T-helper 9 cell (primary cell): ENCODE measurements around the gene MDK.
A peak's percentile ranks its signal among the peaks of the same experiment; 100 is the strongest.

Source experiments
- DNase-seq: peaks from one replicate; pipeline ENCODE4 v3.0.0-alpha.2; 2020

MDK gene

DNA sequence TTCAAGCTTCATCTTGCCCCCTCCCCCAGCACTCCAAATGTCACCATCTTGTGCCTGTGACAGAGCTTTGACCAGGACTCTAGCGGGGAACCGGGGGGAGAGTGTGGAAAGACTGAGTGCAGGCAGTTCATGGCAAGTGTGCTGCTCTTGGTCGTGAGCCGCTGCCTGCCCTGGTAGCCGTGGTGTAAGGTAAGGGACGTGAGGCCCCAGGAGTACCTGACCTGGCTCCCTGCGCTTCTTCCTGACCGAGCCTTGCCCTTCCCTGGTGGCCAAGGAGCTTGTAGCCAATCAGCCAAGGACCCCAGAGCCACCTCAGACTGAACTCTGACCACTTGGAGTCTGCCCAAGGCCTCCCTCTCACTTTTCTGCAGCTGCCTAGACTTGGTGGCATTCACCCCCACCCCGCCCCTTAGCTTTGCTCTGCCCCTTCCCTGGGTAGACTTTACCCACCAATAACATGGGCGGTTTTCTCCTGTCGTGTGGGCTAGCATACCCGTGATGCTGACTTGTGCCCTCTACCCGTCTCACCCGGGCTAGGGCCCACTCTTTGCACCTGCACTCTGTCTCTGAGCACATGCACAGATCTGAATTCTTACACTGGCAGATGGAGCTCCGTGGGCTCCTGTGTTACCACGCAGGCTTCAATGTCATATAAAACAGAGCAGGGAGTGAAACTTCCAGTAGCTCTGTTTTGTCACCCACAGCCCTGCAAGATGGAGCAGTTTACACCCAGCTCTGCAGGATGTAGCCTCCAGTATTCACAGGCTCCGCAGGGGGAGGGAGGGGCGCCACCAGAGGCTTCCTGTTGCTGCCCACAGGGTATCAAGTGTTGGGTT is 32.7 kb upstream of the MDK start:
- no peak for DNase-seq

GRCh38 chr11:46350695-46351094 is 30.8 kb upstream of the MDK start:
- no peak for DNase-seq

DNA sequence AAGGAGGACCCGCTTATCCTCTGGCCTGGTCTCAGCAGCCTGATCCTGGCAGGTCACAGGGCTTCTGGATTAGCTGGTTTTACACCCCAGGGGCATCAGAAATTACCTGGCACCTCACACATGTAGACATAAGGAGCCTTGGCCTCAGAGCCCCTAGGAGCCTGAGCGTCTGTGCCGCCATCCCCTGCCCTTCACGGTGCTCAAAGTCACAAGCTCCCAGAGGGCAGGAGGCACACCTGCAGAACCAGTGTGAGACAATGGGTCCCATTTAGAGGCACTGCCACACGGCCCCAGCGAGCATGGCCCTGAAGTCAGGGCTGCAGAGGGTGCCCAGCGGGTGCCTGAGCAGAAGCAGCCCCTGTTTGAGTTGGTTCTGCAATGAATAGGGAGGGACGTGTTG is 30.3 kb upstream of the MDK start:
- DNase-seq = no peak

DNA sequence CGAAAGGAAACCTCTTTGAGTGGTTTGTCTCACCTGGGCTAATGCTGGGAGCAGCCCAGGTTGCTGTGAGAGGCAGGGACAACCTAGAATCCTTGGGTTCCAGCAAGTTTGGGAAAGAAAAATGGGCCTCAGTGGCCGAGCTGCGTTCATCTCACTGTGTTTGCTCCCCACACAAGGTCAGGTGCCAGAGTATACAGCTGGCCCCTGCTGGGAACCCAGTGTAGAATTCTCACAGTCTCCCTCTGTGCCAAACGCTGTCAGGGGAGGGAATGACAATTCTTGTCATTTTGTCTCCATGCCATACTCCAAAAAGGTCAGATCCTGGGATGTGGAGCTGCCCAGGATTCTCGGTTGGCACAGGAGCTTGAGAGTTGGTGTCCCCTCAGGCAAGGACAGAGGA is 29.9 kb upstream of the MDK start:
- no peak for DNase-seq

DNA sequence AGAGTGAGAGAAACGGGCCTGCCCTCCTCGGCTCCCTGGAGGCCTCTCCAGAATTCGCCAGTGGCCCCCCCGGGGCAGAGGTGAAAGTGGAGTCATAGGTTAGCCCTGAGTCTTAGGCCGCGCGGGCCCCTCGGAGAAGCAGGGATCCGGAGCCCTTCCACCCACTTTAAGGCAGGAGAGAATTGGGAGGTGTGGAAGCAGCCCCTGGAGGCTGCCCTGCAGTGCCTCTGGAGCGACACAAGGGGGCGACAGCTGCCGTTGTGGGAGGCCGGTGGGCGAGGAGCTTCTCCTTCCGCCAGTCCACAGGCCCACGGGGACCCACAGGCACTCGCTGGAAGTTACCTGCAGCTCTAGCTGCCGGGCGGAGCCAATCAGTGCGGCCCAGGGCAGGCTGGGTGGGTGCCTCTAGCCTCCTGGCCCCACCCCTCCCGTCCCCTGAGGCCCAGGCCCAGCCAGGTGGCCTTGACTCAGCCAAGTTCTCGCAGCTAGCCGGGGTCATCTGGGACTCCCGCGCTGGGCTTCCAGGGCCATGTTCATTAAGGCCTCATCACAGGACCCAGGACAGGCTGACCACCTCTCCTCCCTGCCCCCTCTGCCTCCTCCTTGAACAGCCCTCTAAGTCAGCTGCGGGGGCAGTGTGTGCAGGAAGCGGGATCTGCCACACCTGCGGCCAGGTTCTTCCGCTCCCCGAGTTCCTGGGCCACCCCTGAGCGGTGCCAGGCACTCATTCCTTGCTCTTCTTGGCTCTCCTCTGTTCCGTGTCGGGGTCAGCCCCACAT is 29.2 kb upstream of the MDK start:
- DNase-seq = peak; percentile 76

- DNase-seq = no peak
Observed at GRCh38 chr11:46353698-46354097, 27.8 kb upstream of the MDK start.

DNA sequence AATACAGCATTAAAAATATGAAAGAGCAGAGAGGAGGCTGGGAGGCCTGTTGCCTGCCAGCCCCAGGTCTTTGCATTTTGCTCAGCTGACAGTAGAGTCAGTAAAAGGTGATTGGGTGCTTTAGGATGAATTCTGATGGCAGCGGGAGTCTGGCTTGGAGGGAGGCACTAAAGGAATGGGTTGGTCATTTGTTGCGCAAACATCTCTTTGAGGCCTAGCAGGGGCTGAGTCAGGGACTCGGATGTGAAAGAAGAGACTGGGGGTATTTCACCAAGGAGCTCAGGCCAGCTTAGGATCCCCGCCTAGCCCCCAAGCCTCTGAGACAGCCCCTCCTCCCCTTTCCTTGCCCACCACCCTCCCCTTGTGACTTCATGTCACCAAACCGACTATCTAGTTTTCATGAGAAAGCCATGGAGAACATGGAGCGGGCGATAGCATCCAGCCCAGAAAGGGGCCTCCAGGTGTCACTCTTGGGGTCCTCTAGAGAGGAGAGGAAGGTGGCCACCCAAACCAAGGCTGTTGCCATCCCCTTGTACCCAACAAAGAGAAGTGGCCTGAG is 24.5 kb upstream of the MDK start:
- no peak for DNase-seq

GRCh38 chr11:46357483-46357936 is 24.0 kb upstream of the MDK start:
- DNase-seq = no peak

DNA sequence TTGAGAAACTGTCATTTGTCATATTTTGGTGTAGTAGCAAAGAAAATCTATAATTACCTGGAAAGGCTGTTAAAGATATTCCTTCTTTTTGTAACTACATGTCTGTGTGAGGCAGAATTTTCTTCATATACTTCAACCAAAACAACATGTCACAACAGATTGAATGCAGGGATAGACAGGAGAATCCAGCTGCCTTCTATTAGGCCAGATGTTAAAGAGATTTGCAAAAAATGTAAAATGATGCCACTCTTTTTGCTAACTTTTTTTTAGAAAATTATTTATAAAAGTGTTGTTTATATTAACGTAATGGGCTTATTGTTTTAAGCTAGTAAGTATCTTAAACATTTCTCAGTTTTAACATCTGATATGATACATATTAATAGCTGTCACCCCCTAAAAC is 21.5 kb upstream of the MDK start:
- DNase-seq = no peak

- no peak for DNase-seq
Observed at GRCh38 chr11:46360878-46361277, 20.6 kb upstream of the MDK start.

DNA sequence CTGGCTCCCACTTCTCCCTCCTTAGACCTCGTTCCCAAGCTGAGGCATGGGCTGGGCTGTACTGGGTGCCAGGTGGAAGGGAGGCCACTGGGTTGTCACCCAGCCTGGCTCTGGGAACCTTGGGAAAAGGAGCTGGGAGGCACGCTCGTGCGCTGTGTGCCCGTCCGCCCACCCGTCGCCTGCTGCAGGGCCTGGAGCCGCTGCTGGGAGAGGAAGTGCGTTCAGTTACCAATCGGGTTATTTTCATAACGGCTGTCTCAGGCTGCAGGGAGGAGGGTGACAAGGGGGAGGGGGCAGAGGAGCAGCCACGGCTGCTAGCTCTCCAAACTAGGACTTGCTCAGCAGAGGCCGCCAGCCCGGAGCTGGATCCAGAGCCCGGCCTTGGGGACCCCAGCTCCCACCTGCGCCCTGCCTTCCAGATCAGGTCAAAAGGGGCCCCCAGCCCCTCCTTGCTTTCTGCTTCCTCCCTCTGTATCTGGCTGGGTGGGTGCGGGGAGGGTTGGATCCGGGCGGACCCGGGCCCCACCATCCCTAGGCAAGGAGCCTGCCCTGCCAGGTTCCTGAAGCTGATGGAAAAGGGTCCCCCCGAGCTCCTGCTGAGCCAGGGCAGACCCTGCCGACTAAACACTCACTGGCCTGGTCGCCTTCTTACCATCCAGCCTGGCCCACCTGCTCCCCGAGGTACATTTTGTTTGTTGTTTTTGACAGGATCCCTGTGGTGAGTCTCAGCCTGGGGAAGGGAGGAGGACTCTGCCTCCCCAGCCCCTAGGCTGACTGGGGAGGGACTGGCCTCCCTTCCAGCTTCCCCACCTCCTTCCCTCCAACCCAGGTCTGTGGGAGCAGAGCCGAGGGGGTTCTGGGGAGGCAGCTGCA is 19.9 kb upstream of the MDK start:
- DNase-seq = no peak

DNA sequence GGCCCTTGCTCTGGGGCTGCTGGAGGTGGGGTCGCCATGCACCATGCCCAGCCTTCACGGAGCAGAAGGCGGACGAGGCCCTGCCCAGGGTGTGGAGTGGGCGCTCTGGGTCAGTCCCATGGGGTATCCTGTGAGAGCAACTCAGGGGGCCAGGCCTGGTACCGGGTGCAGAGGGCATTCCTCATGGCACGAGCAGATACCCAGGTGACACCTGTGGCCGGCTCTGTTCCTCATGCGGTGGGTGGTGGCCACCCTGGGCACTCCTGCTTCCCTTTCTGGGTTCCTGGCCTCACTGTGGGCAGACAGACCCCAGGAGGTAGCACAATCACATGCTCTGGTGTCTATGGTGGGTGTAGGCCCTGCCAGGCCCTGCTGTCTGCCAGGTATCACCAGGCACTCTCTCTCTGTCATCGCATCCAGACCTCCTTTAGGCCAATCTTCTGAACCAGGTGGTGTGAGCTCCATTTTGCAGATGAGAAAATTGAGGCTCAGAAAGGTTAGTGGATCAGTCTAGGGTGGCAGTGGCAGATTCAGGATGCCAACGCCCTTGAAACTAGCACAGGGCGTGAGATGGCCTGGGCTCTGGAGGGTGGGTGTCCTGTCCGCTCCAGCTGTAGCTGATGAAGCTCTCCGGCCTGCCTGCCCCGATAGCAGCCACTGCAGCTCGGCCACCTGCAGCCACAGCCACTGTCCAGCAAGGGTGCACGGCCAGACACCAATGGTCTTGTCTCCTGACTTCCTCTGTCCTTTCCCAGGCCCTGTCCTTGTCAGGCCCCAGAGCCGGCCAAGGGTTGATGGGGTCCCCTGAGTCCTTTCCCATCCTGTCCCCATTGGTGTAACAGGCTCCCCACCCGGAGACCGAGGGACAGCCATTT is 19.1 kb upstream of the MDK start:
- DNase-seq = no peak

DNA sequence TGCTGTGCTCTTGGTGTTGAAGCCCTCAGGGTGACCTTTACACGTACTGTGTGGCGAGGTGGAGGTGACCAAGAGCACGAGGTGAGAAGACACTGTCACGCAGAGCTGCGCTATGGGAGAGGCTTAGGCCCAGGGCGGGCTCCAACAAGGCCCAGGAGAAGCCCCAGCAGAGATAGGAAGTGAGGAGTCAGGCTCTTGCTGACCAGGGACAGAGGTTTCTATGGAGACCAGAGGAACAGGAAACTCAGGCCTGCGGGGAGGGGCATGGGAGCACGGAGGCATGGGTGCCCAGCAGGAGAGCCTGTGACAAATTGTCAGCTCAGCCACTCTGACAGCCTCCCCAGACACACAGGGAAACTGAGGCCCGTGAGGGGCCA is 18.4 kb upstream of the MDK start:
- DNase-seq = no peak

- no peak for DNase-seq
Observed at GRCh38 chr11:46363455-46364005, 17.9 kb upstream of the MDK start.

DNA sequence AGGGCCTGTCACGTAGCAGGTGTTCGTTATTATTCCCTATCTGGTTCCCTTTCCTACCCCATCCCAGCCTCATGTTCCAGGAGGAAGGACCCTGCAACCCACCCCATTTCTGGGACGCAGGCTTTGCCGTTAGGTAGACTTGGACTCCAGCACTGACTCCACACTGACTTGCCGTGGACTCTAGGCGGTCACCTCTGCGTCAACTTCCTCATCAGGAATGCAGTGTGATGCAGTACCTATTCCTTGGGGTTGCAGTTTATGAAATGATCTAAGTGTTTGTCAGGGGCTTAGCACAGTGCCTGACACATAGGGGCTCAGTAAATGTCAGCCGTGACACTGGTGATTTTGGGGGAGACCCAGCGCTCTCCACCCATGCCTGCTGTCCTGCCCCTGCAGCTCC is 17.4 kb upstream of the MDK start:
- no peak for DNase-seq

DNA sequence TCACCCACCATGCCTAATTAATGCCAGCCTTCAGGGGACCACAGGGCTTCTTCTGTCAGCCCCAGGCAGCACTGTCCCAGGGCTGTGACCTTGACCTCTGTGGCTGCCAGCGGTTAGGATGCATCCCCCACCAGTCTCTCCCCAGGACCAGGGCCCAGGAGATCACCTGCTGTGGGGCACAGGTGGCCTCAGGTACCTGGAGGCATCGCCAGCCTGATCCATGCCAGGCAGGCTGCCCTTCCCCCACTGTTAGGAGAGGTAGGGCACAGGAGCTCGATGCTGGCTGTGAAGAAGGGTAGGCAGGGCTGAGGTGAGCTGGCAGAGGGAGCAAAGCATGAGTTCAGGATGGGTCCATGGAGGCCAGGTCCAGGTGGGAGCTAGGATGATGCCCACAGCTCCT is 16.7 kb upstream of the MDK start:
- DNase-seq = no peak

DNA sequence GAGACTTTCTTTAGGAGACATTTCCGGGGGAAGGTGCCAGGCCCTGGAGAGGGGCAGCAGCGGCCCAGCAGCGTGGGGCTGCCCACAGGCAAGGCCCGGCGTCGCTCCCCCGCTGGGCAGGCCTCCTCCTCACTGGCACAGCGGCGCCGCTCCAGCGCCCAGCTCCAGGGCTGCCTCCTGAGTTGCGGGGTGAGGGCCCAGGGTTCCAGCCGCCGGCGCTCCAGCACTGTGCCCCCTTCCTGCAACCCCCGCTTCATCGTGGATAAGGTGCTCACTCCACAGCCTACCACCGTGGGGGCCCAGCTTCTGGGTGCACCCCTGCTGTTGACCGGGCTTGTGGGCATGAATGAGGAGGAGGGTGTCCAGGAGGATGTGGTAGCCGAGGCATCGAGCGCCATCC is 15.2 kb upstream of the MDK start:
- DNase-seq = no peak

- no peak for DNase-seq
Observed at GRCh38 chr11:46366661-46367161, 14.8 kb upstream of the MDK start.

- DNase-seq = peak; percentile 70
Observed at GRCh38 chr11:46367244-46367915, 14.1 kb upstream of the MDK start.

- DNase-seq = no peak
Observed at GRCh38 chr11:46367916-46368267, 13.6 kb upstream of the MDK start.
